BE2C (cell line): ENCODE results near the gene NTHL1.

ENCODE experiments used
- DNase-seq: peaks from one replicate; pipeline ENCODE4 v3.0.0-alpha.2; 2020
- H3K27me3 ChIP-seq: fragments of 250-450 bp; sonication (Bioruptor Pico); 2 replicates; pipeline ENCODE4 v1.5.1; 2020; ENCODE audit warnings: mild to moderate bottlenecking
- H3K36me3 ChIP-seq: fragments of 250-450 bp; sonication (Bioruptor Pico); 2 replicates; pipeline ENCODE4 v1.5.1; 2020; ENCODE audit warnings: mild to moderate bottlenecking
- H3K4me1 ChIP-seq: fragments of 250-450 bp; sonication (Bioruptor Pico); 2 replicates; pipeline ENCODE4 v1.5.1; 2020
- H3K4me3 ChIP-seq: 2 replicates; pipeline ENCODE4 v1.5.1; 2011; ENCODE audit warnings: low read depth, low read length
- H3K9me3 ChIP-seq: fragments of 250-450 bp; sonication (Bioruptor Pico); 2 replicates; pipeline ENCODE4 v1.5.1; 2020
- TF ChIP-seq, protein P1 (sequence below): IDR thresholded peaks from 2 replicates; pipeline ENCODE4 v1.5.1; 2012; ENCODE audit warnings: mild to moderate bottlenecking, low read depth, low read length

Gene NTHL1

DNA sequence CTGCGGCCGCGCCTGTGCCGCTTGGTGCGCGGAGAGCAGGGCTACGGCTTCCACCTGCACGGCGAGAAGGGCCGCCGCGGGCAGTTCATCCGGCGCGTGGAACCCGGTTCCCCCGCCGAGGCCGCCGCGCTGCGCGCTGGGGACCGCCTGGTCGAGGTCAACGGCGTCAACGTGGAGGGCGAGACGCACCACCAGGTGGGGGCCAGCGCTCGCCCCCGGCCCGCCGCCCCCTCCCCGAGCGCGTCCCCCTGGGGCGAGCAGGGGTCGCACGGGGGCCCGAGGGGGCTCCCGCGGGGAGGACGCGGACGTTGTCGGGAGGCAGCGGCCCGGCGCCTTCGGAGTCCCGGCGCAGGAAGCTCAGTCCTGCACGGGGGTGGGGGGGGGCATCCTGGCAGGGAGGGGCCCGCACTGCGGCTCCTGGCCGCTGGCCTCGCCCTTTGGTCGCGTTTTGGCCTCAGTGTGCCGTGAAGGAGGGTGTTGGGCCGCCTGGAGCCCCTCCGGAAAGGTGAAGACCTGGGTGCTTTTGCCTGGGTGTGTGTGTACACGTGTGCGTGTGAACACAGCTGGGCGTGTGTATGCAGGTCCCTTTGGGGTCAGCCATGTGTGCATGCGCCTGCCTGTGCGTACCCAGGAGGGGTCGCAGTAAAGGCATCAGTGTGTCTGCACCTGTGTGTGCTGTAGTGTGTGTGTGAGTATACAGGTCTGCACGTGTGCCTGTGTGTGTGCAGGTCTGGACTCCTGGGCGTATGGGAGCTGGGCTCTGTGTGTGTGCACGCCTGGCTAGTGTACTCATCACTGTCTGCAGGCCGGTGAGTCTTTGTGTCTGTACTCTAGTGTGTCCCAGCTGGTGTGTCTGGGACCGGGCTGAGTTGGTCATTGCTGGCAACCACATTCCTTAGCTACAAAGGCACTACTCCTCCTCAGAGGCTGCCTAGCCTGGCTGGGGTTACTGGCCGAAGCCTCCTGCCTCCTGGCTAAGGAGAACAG, 20.3 kb downstream of the NTHL1 start:
- Histone ChIP-seq H3K4me3 (peak overlapping the region; percentile 33), H3K27me3 (no peaks in the 10 kb centered on the region), H3K4me1 (0 out of 2 replicates have a peak, but pooled peaks cover 4% of the 10 kb centered on the region), H3K36me3 (no peaks in the 10 kb centered on the region), H3K9me3 (no peaks in the 10 kb centered on the region)
- DNase-seq, result no peak
- TF ChIP-seq, protein P1, sequence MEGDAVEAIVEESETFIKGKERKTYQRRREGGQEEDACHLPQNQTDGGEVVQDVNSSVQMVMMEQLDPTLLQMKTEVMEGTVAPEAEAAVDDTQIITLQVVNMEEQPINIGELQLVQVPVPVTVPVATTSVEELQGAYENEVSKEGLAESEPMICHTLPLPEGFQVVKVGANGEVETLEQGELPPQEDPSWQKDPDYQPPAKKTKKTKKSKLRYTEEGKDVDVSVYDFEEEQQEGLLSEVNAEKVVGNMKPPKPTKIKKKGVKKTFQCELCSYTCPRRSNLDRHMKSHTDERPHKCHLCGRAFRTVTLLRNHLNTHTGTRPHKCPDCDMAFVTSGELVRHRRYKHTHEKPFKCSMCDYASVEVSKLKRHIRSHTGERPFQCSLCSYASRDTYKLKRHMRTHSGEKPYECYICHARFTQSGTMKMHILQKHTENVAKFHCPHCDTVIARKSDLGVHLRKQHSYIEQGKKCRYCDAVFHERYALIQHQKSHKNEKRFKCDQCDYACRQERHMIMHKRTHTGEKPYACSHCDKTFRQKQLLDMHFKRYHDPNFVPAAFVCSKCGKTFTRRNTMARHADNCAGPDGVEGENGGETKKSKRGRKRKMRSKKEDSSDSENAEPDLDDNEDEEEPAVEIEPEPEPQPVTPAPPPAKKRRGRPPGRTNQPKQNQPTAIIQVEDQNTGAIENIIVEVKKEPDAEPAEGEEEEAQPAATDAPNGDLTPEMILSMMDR, result no peak

DNA sequence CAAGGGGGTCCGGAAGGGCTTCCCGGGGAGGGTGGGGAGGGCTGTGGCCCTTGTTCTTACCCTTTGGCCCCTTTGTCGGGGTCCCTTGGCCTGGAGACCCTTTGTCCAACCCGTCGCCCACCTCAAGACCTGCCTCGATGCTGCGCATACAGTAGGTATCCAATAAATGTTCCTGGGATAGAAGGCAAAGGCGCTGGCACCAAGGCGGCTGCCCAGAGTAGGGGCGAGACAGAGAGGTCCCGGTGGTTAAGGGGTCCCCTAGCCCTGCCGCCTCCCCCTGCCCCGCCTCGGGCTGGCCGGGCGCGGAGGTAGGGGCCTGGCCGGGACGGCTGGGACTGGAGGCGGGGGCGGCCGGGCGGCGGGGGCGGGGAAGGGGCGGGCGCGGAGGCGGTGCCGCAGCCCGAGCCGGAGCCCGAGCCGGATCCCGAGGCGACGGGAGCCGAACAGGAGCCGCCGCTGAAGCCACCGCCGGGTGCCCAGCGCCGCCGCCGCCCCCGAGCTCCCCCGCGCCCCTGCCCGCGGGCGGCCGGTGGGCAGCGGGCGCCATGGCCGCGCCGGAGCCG, 21.1 kb downstream of the NTHL1 start, which contains the start of gene NHERF2:
Gene NHERF2 (plus strand): TSS at position 442 of the 563 bp plus-strand sequence. CDS start 104 bp downstream, at position 546.
- DNase-seq, result no peak
- Histone ChIP-seq H3K4me3 (peak within 1 kb of the TSS; percentile 33), H3K4me1 (0 out of 2 replicates have a peak, but pooled peaks cover 4% of the 10 kb centered on the region)

DNA sequence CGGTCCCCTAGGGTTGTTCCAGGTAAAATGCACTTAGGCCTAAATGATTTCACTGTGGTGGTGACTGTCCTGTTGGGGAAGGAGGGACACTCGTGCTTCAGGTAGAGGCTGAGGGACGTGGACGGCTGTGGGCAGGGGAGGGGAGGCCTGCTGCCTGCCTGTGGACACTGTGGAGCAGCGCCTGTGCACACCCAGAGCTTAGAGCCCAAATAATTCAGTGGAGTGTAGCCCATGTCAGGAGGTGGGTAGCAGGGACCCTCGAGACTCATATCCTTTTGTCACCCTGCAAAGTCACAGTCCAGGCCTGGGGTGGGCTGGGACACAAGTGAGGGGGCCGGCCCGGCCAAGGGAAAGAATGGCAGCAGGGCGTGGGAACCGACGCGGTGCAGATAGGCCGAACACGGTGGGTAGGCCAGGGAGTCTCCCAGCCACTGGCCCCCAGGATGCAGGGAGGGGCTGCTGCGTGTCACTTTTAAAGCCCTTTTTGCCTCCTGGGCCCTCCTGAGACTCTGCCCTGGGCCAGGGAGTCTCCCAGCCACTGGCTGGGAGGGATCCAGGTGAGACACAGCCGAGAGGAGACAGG, 21.7 kb downstream of the NTHL1 start:
- no peaks in the 10 kb centered on the region for H3K36me3 ChIP-seq
- no peak overlapping the region for H3K4me3 ChIP-seq
- TF ChIP-seq, protein P1, result no peak
- H3K27me3 ChIP-seq, result no peaks in the 10 kb centered on the region
- DNase-seq, result no peak
- H3K9me3 ChIP-seq, result no peaks in the 10 kb centered on the region
- H3K4me1 ChIP-seq, result 0 out of 2 replicates have a peak, but pooled peaks cover 4% of the 10 kb centered on the region

More for the DNA sequence above, 21.1 kb downstream of the NTHL1 start, which contains the start of gene NHERF2:
- TF ChIP-seq, protein P1, result no peak
- Histone ChIP-seq H3K9me3 (no peaks in the 10 kb centered on the region), H3K27me3 (no peaks in the 10 kb centered on the region), H3K36me3 (no peaks in the 10 kb centered on the region)

DNA sequence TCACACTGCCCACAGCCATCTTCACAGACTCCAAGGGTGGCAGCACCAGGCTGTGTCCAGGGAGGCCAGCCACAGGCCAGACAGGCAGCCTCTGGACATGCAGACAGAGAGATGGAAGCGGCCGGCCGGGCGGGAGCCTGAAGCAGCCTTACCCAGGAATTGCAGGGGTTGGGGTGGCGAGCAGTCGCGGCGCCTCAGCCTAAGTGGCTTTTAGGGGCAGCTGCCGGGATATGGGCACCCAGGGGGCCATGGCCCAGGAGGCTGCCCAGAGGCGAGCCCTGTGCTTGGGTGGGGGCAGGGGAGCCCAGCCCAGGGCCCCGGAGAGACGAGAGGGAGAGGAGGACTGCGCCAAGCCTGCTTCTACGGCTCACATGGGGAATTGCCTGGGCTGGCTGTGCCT, 22.4 kb downstream of the NTHL1 start:
- no peak overlapping the region for H3K4me3 ChIP-seq
- 0 out of 2 replicates have a peak, but pooled peaks cover 4% of the 10 kb centered on the region for H3K4me1 ChIP-seq
- TF ChIP-seq, protein P1, result no peak
- no peaks in the 10 kb centered on the region for H3K36me3 ChIP-seq
- H3K27me3 ChIP-seq, result no peaks in the 10 kb centered on the region
- no peak for DNase-seq
- H3K9me3 ChIP-seq, result no peaks in the 10 kb centered on the region

DNA sequence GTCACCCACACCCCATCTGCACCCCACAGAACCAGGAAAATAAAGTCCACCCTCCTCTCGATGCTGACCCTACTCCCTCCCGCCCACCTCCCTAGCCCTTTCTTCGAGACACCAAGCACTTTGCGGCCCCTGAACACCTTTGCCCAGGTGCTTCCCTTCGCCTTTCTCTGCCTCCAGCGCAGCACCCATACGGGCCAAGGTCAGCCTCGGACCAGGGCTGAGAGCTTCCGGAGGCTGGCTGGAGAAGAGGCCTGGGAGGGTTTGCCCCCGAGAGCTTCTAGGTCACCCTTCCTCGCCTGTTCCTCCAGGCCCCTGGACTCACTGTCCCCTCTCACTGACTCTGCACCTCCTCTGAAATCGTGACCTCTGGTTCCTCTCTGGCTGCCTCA, 23.6 kb downstream of the NTHL1 start:
- H3K4me1 ChIP-seq, result 0 out of 2 replicates have a peak, but pooled peaks cover 4% of the 10 kb centered on the region
- H3K27me3 ChIP-seq, result no peaks in the 10 kb centered on the region
- H3K36me3 ChIP-seq, result no peaks in the 10 kb centered on the region
- peak overlapping the region; percentile 53 for H3K4me3 ChIP-seq
- TF ChIP-seq, protein P1, result no peak
- no peaks in the 10 kb centered on the region for H3K9me3 ChIP-seq
- DNase-seq, result no peak
